ENCODE results near the gene DNAH5.
"Not testable (repeated sequence)": the region's sequence is repeated elsewhere in the genome, so short reads cannot be mapped to it uniquely, and the experiment has no call there.

The DNAH5 gene

DNA sequence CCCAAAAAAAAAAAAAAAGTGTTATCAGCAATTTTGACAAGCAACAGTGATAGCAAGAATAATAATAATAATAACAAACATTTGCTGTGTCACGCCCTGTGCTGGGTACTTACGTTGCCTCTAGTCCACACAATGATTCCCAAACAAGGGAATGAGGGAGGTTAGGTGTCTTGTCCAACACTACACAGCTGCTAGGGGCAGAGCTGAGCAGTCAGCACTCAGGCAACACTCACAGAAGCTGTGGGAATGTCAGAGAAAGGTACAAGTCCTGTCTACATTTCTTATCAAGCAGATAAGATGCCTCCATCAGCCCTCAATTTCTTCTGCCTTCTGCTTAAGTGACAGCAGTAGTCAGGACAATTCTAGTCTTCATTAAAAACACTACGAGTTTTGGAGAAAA lies 111.0 kb downstream of the DNAH5 start:
- no peak for DNase-seq

GRCh38 chr5:13831351-13831750 lies 113.1 kb downstream of the DNAH5 start:
- peak in 1 of 56 donors; percentile 17 for DNase-seq

GRCh38 chr5:13830536-13830935 lies 114.0 kb downstream of the DNAH5 start:
- DNase-seq = no peak

DNA sequence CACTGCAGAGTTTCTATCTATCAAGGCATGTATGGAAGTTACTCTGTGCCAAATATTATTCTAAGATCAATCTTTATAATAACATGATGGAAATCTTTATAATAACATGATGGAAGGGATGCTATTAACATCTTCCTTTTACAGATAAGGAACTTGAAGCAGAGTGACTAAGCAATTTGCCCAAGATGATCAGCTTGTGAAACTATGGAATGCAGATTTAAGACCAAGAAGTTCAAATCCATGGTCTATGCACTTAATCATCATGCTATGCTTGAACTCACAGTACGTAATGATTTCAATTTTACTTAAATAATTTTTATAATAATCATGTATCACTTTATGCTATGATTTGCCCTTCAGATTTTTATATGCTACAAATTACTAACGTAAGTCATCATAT lies 123.1 kb downstream of the DNAH5 start:
- DNase-seq = no peak

DNA sequence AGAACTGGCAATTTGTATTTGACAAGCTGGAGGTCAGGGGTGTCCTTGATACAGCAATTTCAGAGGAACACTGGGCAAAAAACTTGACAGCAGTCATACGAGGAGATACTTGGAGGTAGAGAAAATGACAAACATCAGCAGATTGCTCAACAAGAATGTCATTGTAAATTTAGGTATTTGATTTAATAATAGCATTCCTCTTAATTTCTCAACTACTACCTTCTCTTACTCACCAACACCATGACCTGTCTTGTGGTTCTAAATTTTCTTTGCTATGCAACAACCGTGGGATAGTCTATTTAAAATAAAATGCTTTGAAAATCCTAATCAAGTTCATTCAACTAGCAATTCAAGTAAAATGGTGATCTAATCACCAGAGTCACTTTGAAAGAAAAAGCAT lies 128.4 kb downstream of the DNAH5 start:
- no peak for DNase-seq

- DNase-seq = no peak
These were observed 130.2 kb downstream of the DNAH5 start for GRCh38 chr5:13814301-13814700.

DNA sequence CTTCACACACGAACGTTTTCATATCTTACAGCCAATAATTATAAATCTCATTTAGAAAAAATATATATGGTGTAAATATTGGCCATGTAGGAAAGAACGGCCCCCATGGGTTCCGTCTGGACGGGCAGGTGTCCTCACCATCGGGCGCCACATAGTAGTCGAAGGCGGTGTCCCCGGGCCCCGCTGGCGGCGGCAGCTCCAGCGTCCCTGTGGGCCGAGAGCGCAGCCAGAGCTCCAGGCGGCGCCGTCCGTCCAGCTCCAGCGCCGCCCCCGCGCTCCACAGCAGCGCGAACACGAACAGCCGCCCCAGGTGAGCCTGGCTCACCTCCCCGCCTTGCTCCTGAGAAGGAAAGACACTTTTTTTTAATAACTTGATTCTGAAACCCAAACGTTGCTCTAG lies 134.6 kb downstream of the DNAH5 start:
- no peak for DNase-seq

- DNase-seq = no peak
These were observed 140.2 kb downstream of the DNAH5 start for GRCh38 chr5:13804336-13804735.

DNA sequence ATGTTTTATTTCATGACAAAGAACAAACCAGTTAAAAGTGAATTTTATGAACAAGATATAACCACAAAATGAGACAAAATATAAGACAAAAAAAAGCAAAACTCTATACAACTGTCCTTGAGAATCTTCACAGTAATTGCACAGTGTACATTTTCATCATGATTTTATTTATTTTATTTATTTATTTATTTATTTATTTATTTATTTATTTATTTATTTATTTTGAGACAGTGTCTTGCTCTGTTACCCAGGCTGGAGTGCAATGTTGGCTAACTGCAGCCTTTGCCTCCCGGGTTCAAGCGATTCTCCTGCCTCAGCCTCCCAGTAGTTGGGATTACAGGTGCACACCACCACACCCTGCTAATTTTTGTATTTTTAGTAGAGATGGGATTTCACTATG lies 145.9 kb downstream of the DNAH5 start:
- DNase-seq = not testable (repeated sequence)

GRCh38 chr5:13785781-13786415 lies 158.6 kb downstream of the DNAH5 start:
- no peak for DNase-seq

- DNase-seq = peak in 21 of 56 donors; percentile 3 to 70 (median 14)
These were observed 160.8 kb downstream of the DNAH5 start for GRCh38 chr5:13783726-13784125.

- no peak for DNase-seq
These were observed 164.4 kb downstream of the DNAH5 start for GRCh38 chr5:13780081-13780480.

DNA sequence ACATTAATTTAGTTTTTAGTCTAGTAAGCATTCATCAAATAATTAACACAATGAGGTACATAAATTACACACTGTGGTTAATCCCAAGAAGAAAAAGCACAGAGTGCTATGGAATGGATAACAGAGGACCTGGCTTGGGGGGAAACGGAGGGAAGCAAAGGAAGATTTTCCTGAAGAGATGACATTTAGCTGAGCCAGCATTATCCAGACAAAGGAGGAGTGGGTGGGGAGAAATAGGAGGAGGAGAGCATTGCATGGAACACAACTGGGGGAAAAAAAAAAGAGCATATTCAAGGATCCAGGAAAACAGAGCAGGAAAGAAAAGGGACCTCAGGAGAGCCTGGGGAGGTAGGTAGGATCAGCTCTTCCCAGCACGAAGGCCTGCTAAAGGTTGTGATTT lies 170.8 kb downstream of the DNAH5 start:
- DNase-seq = no peak

GRCh38 chr5:13771011-13771571 lies 173.4 kb downstream of the DNAH5 start:
- DNase-seq = no peak

DNA sequence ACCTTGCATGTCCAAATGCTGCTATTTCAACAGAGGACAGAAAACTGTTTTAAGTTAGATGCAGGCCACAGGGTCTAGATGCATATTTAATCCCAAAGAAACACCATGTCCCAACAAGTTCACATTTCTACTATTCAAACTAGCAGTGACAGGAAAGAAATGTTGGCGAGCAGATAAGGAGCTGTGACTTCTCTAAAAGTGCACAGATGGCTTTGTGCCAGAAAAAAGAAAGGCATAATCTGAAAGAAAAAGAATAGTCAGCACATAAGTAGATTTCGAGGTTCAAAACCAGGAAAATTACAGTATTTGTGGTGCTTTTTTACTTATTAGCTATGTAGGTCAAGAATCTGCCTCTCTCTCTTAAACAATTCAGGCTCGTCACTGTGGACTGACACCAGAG lies 178.3 kb downstream of the DNAH5 start:
- no peak for DNase-seq

DNA sequence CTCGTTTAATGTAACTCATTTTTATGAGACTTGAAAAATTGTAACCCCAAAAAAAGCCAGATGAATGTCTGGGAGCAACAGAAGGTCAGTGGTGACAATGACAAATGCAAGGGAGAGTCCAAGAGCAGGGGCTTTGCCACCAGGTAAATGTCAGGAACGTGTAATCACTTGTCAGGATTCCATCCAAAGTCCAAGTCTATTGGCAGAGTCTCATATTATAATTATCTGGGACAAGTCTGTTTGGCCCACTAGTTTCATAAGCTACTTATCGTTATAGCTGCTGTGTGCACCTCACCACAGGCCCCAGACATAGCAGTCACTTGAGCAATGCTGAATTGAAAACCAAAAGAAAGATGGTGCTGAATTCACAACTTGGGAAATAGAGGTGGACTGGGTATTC lies 180.8 kb downstream of the DNAH5 start:
- DNase-seq = no peak

DNA sequence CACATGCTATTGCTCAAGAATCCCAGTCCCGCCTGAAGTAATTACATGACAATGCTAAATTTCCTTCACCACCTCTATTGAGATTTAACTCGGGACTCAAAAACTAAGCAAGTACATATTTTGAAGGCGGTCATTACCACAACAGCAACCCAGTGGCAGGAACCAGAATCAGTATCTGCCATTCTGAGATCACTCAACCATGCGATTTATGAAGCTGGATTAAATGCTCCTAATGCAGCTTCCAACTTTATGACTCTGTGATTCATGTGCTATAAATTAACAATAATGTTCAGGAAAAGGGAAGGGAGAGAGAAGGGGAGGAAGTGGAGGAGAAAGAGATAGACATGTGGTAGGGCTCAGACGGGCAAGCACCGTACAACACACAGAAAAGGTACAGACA lies 194.7 kb downstream of the DNAH5 start:
- DNase-seq = no peak

GRCh38 chr5:13746026-13746425 lies 198.5 kb downstream of the DNAH5 start:
- no peak for DNase-seq

GRCh38 chr5:13745508-13745907 lies 199.0 kb downstream of the DNAH5 start:
- no peak for DNase-seq

GRCh38 chr5:13740471-13740870 lies 204.0 kb downstream of the DNAH5 start:
- no peak for DNase-seq

GRCh38 chr5:13739479-13739878 lies 205.0 kb downstream of the DNAH5 start:
- no peak for DNase-seq

DNA sequence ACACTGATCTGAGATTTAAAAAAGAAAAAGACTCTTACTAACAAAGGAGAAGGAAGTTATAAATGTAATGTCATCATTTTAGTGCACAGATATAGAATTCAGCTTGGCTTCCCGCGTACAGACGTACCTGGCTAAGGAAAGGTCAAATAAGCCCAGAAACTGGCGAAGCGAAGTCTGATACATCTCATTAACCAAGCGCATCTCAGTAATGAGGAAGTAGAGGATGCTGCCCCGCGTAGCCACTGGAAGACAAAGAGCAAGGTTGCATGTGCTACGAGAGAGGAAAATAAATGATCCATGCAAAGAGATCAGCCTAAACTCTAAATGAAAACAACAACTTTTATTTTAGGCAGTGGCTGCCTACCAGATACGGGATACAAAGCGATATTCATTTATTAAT lies 208.8 kb downstream of the DNAH5 start:
- DNase-seq = no peak

DNA sequence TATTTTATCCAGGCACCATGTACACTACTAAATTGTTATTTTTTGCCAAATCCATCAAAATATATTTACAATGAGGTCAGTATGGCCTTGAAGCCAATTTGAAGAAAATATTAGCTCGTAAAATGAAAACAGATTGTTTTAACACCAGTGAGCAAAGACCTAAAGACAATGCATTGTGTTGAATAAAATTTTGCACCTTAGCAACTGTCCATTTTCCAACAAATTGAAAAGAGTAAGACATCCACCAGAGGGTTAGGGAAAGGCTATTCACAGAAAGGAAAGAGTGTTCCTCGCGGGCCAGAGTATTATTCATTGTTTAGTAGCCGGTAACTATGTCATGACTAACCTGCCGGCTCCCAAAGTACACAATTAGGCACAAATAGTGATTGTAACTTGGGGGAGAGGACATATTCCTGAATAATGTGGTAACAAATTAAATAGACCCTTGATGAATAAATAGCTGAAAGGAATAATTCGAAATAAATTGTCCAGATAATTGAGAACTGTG lies 213.3 kb downstream of the DNAH5 start:
- DNase-seq = no peak

GRCh38 chr5:13708906-13709305 lies 235.6 kb downstream of the DNAH5 start:
- DNase-seq = no peak

Measured in amygdala (tissue), 56 donors.